GM12878 (cell line): ENCODE measurements around the gene ZPBP2. TPM values are rescaled to one million over a fixed set of nuclear protein-coding genes. Genes with fewer than 3 reads are reported as not detected.

ENCODE experiments used
- CEBPZ ChIP-seq: fragments of 150-350 bp; IDR thresholded peaks from 2 replicates; pipeline ENCODE4 v1.6.1; 2016; ENCODE audit warnings: low read depth, low read length
- CTCF ChIP-seq, 3 experiments: IDR thresholded peaks in 2 of 3; conservative IDR thresholded peaks in 1 of 3; 2 replicates each; pipeline ENCODE4 v1.5.1; 2011; ENCODE audit warnings: low read depth in 3 of 3, low read length in 3 of 3, mild to moderate bottlenecking in 3 of 3, control low read depth in 2 of 3, moderate library complexity in 2 of 3, inconsistent platforms in 1 of 3, mixed read lengths in 1 of 3; ENCODE audit not compliant: control insufficient read depth in 2 of 3, insufficient read depth in 1 of 3; ENCODE audit errors: extremely low read depth in 1 of 3
- CUX1 ChIP-seq: IDR thresholded peaks from 2 replicates; pipeline ENCODE4 v1.6.1; 2012; ENCODE audit warnings: improper control_type of control experiment, low read depth, low read length; ENCODE audit not compliant: insufficient replicate concordance
- HSF1 ChIP-seq: fragments of 150-350 bp; IDR thresholded peaks from 2 replicates; pipeline ENCODE4 v1.6.1; 2014; ENCODE audit warnings: mild to moderate bottlenecking, low read depth, low read length
- JUND ChIP-seq: IDR thresholded peaks from 2 replicates; pipeline ENCODE4 v1.6.1; 2012; ENCODE audit warnings: low read depth, mild to moderate bottlenecking, low read length, improper control_type of control experiment, moderate library complexity
- KAT2A ChIP-seq: conservative IDR thresholded peaks from 2 replicates; pipeline ENCODE4 v1.6.1; 2011; ENCODE audit warnings: low read depth, low read length; ENCODE audit not compliant: control insufficient read depth
- PAX8 ChIP-seq: fragments of 450-650 bp; IDR thresholded peaks from 2 replicates; pipeline ENCODE4 v1.6.1; 2017; ENCODE audit warnings: mild to moderate bottlenecking, moderate library complexity
- SIX5 ChIP-seq: IDR thresholded peaks from 2 replicates; pipeline ENCODE4 v1.6.1; 2011; ENCODE audit warnings: mild to moderate bottlenecking, low read depth, low read length, moderate library complexity; ENCODE audit not compliant: severe bottlenecking
- SMARCA5 ChIP-seq: fragments of 450-650 bp; IDR thresholded peaks from 2 replicates; pipeline ENCODE4 v1.6.1; 2017; ENCODE audit warnings: mild to moderate bottlenecking
- SP1 ChIP-seq: IDR thresholded peaks from one replicate; pipeline ENCODE4 v1.6.1; 2011; ENCODE audit warnings: low read depth, low read length
- SREBF1 ChIP-seq: IDR thresholded peaks from 2 replicates; pipeline ENCODE4 v1.6.1; 2012; ENCODE audit warnings: mild to moderate bottlenecking, low read length
- ZBTB4 ChIP-seq: fragments of 450-650 bp; formaldehyde crosslinking; IDR thresholded peaks from 2 replicates; pipeline ENCODE4 v1.4.0; 2022; ENCODE audit warnings: mild to moderate bottlenecking, moderate library complexity
- polyA plus RNA-seq, 11 experiments: library from polyadenylated mRNA; depleted of rRNA in 4 of 11; unstranded in 6 of 11; stranded (reverse) in 5 of 11; fragments of >200 nt; fragmentation: Nextera tagmentation in 4 of 11; fragmentation: Illumina TruSeq in 1 of 11; extraction: Ambion mirVana in 4 of 11; extraction: Trizol in 1 of 11; gene quantifications; 1 replicate in 1 of 11; 2 replicates in 10 of 11; pipeline versions ENCODE4 v1.2.1 to v1.2.3, GENCODE V29; 2011 to 2016; ENCODE audit warnings: inconsistent platforms in 2 of 11, missing spikeins in 2 of 11, low read depth in 1 of 11
- total RNA-seq, 4 experiments: library from RNA; depleted of rRNA in 3 of 4; stranded (reverse); fragments of >200 nt in 3 of 4; fragmentation: Illumina TruSeq in 1 of 4; extraction: Trizol in 1 of 4; gene quantifications; 2 replicates each; pipeline versions ENCODE4 v1.2.1 to v1.2.3, GENCODE V29; 2013 to 2021

ZPBP2 gene
- total and polyA plus RNA-seq, 10 of the 15 experiments (the other 5 are each of a cell fraction or from before 2014, with no cell fraction given) = 0.33 to 1.0 (median 0.58) TPM

- TF ChIP-seq CEBPZ (no peak), SMARCA5 (peak; percentile 94), SREBF1 (no peak), CTCF (IDR thresholded peaks at IDR 0.05 in 2 of 3, conservative IDR thresholded peaks at IDR 0.05 in 1 of 3; ENCODE audit: control insufficient read depth in 2 of 3, extremely low read depth in 1 of 3, insufficient read depth in 1 of 3, low read depth in 3 of 3, low read length in 3 of 3) (no peak), KAT2A (no peak), ZBTB4 (CRISPR knock-in tag) (no peak), SIX5 (peak; percentile 16), CUX1 (peak; percentile 50), HSF1 (no peak), JUND (0 out of 2 replicates have a peak, but pooled peaks have one; percentile 53), SP1 (peak; percentile 11), PAX8 (no peak)
Measured at GRCh38 chr17:39867084-39867879, 720 bp upstream of the ZPBP2 start (continued).
